GM12892 (cell line): ENCODE results near the gene RAP1GAP2.
A peak's percentile ranks its signal among the peaks of the same experiment; 100 is the strongest.
"Not testable (repeated sequence)": the region's sequence is repeated elsewhere in the genome, so short reads cannot be mapped to it uniquely, and the experiment has no call there.

Experiments used
- DNase-seq: peaks from one replicate; pipeline ENCODE4 v3.0.0; 2011; ENCODE audit not compliant: insufficient read length
- FAIRE-seq: peaks from 2 replicates; lab custom pipeline; 2011; peaks lifted over from hg19 to GRCh38; lab: Jason Lieb, UNC
- POLR2A ChIP-seq: IDR thresholded peaks from 2 replicates; pipeline ENCODE4 v1.6.1; 2011; ENCODE audit warnings: low read depth, low read length, control low read depth
- POLR2AphosphoS5 ChIP-seq: IDR thresholded peaks from 2 replicates; pipeline ENCODE4 v1.6.1; 2011; ENCODE audit warnings: low read depth, low read length, control low read depth
- TAF1 ChIP-seq: IDR thresholded peaks from 2 replicates; pipeline ENCODE4 v1.6.1; 2011; ENCODE audit warnings: low read depth, mild to moderate bottlenecking, control low read depth, low read length, borderline replicate concordance

RAP1GAP2 gene

DNA sequence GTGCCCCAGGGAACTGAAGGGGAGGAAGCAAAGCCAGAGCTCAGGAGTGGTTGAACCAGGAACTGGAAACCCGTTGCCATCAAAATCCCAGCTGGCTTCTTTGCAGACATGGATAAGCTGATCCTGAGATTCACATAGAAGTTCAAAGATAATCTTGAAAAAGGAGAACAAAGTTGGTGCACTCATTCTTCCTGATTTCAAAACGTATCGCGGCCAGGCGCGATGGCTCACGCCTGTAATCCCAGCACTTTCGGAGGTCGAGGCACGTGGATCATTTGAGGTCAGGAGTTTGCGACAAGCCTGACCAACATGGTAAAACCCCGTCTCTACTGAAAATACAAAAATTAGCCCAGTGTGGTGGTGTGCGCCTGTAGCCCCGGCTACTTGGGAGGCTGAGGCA lies 7.1 kb downstream of the RAP1GAP2 start:
- DNase-seq (no peak), FAIRE-seq (no peak)
- no peak for TF ChIP-seq POLR2AphosphoS5
- no peak for TF ChIP-seq TAF1
- no peak for TF ChIP-seq POLR2A

DNA sequence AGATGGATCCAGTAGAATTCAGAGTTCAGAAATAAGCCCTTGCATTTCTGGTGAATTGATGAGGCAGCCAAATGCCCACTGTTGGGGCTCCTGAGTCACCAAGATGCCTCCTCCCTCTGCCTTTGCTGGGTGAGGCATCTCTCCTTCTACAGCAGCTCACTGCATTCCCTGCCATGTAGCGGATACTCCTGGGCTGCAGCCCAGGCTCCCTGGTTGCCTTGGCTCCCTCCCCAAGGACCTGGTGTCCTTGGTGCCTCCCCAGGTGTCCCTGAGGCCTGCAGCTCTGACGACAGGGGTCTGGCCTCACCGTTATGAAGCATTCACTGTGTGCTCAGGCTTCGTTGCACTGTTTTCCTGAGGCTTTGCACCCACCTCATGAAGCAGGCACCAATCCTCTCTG lies 7.7 kb downstream of the RAP1GAP2 start:
- no peak for DNase-seq
- no peak for FAIRE-seq
- TF ChIP-seq POLR2AphosphoS5 (no peak), TAF1 (no peak), POLR2A (no peak)

DNA sequence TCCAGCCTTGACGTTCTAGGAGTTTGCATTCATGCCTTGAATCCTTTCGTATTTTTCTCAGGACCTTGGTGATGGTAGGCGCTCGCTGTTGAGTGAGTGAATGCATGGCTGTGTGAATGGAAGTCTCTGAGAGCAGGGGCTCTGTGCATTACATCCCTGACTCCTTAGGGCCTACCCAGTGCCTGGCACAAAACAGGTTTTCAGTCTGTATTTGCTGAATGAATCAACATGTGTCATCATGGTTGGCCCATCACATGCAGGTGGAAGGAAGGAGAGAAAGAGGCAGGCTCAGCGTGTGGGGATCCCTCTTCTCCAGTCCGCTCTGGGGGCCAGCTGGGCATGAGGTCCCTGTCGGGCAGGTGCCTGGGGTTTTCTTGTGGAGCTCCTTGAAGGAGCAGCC lies 8.7 kb downstream of the RAP1GAP2 start:
- FAIRE-seq (no peak), DNase-seq (no peak)
- TF ChIP-seq TAF1 = no peak
- TF ChIP-seq POLR2AphosphoS5 = no peak
- TF ChIP-seq POLR2A = no peak

DNA sequence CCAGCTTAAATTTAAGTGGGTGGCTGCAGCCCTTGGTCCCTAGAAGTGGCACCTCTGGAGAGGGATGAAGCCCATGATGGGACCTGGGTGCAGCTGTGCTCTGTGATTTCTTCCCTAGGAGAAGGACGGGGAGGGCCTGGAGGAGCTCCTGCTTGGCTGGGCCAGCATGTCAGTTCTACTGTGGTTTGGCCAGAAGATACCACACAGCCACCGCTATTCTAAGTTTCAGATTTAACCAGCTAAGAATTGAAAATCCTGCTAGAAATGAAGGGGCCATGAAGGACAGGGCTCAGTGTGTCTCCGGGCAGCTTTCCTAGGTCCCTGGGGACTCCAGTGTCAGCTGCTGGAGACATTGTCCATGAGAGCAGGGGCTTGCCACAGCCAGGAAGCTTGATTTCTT lies 9.7 kb downstream of the RAP1GAP2 start:
- no peak for FAIRE-seq
- TF ChIP-seq POLR2A (no peak), TAF1 (no peak), POLR2AphosphoS5 (no peak)
- no peak for DNase-seq

DNA sequence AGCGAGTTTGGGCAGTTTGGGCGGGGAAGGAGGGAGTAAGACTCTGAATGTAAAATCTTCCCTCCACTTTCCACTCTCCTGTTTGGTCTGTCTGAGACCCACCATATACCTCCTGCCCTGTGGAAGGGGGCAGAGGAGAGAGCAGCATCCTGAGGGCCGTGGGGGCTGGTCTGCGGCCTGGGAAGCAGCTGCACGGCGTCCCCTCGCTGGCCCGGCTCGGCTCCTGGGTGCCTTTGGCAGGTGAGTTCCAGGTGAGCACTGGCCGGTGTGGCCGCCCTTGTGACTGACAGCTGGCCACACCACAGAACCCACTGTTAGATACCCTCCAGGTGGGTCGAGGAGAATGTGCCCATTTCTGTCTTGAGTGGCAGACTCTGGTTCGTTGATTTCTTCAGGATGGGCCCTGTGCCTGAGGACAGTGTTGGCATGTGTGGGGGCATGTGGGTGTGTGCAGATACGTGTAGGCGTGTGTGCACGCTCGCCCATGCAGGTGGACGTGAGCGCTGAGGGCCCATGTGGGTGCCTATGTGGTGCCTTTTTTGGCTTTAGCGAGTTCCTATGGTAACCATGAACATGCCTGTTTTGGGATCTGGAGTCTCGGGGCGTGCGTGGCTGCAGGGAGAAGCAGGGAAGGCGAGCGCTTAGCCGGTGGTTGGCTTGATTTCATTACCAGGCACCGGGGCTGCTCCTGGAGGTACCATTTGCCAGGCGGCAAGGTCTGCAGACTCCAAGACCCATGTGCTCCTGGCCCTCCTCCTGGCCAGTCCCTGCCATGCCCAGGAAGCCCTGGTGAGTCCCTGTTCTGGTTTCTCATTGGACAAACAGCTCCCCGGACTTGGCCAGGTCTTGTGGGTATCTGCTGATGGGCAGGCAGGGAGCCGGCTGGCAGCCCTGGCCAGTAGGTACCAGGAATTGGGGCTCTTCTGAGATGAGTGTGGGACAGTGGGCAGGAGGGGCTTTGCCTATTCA lies 12.4 kb downstream of the RAP1GAP2 start:
- TF ChIP-seq TAF1 (no peak), POLR2A (no peak), POLR2AphosphoS5 (no peak)
- no peak for FAIRE-seq
- no peak for DNase-seq

DNA sequence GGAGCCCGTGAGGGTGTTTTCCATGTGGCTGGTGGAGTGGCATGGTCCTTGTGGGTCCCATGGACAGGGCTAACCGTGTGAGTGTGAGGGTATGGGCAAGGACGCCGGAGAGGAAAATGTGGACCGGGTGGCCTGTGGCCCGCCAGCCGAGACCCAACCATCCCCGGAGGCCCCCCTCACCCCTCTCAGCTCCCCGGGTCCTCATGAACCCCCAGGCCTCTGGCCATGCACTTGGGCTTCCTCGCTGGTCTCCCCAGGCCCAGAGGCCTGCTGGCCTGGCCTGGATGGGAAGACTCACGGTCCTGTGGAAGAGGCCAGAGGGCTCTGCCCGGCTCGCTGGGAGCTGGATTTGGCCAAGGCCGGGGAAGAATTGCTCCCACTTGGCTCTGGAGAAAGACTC lies 13.1 kb downstream of the RAP1GAP2 start:
- TF ChIP-seq POLR2AphosphoS5 (no peak), TAF1 (no peak), POLR2A (no peak)
- no peak for DNase-seq
- FAIRE-seq = no peak

DNA sequence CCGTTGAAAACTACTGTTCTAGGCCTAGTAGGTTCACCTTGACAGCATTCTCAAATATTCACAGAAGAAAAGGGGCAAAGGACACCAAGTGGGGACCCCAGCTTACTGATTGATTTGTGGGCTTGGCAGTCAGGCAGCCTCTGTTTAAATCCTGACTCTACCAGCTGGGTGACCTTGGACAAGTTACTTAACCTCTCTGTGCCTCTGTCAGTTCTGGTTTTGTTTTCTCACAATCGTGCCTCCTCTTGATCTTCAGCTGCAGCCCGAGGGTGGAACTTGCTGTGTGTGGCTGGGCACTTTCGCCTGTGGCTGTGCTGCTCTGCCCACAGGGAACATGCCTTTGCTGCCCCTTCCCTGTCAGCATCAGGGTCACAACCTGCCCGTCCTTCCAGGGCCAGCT lies 17.8 kb downstream of the RAP1GAP2 start:
- no peak for FAIRE-seq
- TF ChIP-seq POLR2A (no peak), TAF1 (no peak), POLR2AphosphoS5 (no peak)

DNA sequence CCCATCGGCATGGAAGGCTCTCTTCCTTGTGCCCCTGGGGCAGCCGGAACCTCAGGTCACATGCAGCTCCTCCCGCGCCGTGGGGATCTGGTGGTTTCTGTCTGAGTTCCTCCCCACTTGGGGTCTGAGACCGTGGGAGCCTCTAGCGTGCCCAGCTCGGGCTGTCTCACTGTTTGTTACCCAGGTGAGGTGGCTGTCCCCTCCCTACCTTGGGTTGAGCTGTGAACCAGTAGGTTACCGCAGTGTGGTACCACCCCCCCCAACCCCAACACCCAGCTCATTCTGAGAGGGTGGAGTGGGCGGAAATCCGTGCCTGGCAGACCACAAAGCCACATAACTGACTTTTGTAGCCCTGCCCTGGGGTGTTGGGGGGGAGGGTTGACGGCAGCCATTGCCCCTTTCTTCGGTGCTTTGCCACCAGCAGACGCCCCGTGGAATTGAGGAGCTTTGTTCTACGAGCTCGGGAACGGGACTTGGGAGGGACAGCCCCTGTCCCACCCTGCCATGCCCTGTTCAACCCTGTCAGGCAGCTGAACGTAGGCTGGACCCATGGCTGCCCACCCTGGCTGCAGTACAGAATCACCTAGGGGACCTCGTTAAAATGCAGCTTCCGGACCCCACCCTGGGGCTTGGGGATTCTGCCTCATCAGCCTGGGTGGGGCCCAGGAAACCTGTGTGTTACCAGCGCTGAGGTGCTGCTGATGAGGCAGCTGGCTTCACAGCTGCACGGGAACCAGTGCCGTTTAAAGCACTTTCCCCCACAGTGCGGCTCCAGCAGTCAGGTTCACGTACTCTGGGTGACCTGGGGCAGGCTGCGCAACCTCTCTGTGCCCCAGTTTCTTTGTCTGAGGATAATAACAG lies 18.5 kb downstream of the RAP1GAP2 start:
- no peak for TF ChIP-seq TAF1
- TF ChIP-seq POLR2A = no peak
- DNase-seq = no peak
- peak; percentile 64 for FAIRE-seq

More for the DNA sequence above, 17.8 kb downstream of the RAP1GAP2 start:
- DNase-seq = no peak

DNA sequence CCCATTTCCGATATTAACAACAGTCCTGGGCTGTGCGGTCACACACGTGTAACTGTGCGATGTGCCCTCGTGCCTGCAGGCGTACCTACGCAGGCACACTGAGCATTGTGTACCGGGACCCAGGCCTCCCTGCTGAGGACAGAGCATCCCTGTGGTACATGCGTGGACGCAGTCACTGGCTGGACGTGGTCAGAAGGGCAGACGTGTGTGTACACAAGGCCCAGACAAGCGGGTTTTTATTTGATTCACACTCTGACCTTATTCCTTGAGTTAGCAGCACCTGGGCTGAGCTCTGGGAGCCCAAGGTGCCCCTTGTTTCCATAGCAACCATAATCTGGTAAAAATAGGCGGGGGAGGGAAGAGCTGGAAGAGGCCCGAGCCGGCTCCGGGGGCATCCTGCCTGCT lies 19.5 kb downstream of the RAP1GAP2 start:
- no peak for FAIRE-seq
- no peak for DNase-seq
- TF ChIP-seq POLR2A (no peak), POLR2AphosphoS5 (no peak)

DNA sequence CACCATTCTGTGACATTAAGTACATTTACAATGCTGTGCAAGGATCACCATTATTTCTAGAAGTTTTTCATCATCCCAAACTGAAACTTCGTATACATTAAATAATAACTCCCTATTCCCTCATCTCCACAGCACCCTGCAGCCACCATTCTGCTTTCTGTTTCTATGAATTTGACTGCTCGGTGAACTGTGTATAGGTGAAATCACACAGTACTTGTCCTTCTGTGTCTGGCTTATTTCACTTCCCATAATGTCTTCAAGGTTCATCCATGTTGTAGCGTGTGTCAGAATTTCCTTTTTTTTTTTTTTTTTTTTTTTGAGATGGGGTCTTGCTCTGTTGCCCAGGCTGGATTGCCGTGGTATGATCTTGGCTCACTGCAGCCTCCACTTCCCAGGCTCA lies 20.4 kb downstream of the RAP1GAP2 start:
- FAIRE-seq = no peak
- TF ChIP-seq POLR2A (no peak), POLR2AphosphoS5 (no peak), TAF1 (no peak)
- no peak for DNase-seq

DNA sequence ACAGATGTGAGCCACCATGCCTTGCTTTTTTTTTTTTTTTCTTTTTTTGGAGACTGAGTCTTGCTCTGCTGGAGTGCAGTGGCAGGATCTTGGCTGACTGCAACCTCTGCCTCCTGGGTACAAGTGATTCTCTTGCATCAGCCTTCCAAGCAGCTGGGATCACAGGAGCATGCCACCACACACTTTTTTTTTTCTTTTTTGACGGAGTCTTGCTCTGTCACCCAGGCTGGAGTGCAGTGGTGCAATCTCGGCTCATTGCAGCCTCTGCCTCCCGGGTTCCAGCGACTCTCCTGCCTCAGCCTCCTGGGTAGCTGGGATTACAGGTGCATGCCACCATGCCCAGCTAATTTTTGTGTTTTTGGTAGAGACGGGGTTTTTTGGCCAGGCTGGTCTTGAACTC lies 23.1 kb downstream of the RAP1GAP2 start:
- DNase-seq, FAIRE-seq: not testable (repeated sequence)

DNA sequence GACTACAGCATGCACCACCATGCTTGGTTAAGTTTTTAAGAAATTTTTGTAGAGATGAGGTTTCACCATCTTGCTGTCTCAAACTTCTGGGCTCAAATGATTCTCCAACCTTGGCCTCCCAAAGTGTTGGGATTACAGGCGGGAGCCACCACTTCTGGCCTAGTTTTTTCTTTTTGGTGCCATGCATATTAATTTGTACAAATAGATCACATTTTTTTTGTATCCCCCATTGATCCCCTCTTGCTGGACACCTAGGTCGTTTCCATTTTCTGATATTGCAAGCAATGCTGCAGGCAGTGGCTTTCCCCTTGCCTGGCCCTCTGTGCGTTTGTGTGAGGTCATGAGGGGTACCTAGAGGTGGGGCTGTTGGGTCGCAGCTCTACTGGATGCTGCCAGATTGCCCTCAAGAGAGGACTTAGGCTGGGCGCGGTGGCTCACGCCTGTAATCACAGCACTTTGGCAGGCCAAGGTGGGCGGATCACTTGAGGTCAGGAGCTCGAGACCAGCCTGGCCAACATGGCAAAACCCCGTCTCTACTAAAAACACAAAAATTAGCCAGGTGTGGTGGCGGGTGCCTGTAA lies 23.8 kb downstream of the RAP1GAP2 start:
- FAIRE-seq (no peak), DNase-seq (no peak)
- TF ChIP-seq TAF1 (no peak), POLR2AphosphoS5 (no peak), POLR2A (no peak)

DNA sequence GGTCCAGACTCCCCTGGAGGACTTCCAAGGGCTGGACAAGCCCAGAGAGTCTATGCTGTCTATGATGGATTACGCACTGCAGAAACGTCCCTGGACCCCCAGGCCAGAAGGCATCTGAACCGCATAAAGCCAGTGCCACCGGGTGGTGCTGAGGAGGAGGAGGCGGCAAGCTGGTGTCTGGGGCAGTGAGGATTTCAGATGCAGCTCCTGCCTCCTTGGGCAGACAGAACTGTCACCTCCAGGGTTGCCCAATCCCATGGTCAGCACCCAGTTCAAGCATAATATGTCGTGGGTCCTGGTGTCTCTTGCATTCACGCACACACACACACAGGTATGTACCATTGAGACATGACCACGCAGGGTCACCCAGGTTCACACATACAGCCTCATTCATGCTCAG lies 25.6 kb downstream of the RAP1GAP2 start:
- no peak for TF ChIP-seq POLR2AphosphoS5
- TF ChIP-seq TAF1 = no peak
- TF ChIP-seq POLR2A = no peak
- no peak for DNase-seq
- FAIRE-seq = no peak
